ENCODE measurements around the gene TUBE1. TPM values are rescaled to one million over a fixed set of nuclear protein-coding genes. Genes with fewer than 3 reads are reported as not detected.

Gene TUBE1
- total RNA-seq, 1 experiment from 2014 or later, result 42.5 TPM

DNA sequence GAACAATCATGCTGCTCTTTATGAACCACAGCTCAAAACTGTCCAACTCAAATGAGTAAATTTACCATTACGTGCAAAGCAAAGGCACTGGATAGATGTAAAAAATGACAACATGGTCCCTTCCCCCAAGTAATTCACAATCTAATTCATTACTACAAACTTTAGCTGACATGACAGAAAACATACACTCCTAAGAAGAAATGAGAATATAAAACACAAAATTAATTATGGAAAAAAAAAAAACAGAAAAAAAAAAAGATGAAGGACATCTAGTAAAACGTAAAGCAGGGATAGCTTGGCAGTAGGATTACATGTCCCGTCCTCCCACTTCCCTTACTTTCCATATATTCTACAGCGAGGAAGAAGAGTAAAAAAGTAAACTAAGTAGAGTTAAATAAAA lies 5.7 kb downstream of the TUBE1 start:
- no peak overlapping the region for H3K27ac ChIP-seq (ENCODE audit: low read depth, low read length)
- peaks cover 2 to 4% of the 10 kb centered on the region in 2 experiments; a peak in 2 of 4 replicates for H3K4me1 ChIP-seq (ENCODE audit: control insufficient read depth in 1 of 2, insufficient read depth in 2 of 2, low read length in 2 of 2)
- no TSS peak for BruUV-seq (replicated peaks)
- ChIA-PET CTCF (interaction anchor here (1.3 kb wide), 1 partner anchor 81 kb away, joined by 3 read pairs; no protein-coding TSS in a partner anchor), RAD21 (ENCODE audit: low non-redundant PET in 1 of 2, low total read pairs in 2 of 2, uncharacterized antibody in 2 of 2, unreplicated experiment in 2 of 2) (no interaction called here), POLR2A (no interaction called here)
- H3K4me2 ChIP-seq (ENCODE audit: low read length), result no peak overlapping the region
- no peaks in the 10 kb centered on the region for H4K20me1 ChIP-seq (ENCODE audit: insufficient read depth)
- TF ChIP-seq SRF (IDR thresholded peaks at IDR 0.05; ENCODE audit: low read depth) (no peak), POLR2AphosphoS5 (IDR thresholded peaks at IDR 0.05; ENCODE audit: low read depth, low read length) (no peak), EZH2 (IDR thresholded peaks at IDR 0.05) (no peak), EZH2phosphoT487 (IDR thresholded peaks at IDR 0.05; ENCODE audit: borderline replicate concordance) (no peak), CEBPB (IDR thresholded peaks at IDR 0.05; ENCODE audit: low read depth) (no peak), FOSL1 (IDR thresholded peaks at IDR 0.05; ENCODE audit: low read depth) (no peak), EGR1 (IDR thresholded peaks at IDR 0.05; ENCODE audit: low read depth) (no peak)
- TF ChIP-seq, protein P1, sequence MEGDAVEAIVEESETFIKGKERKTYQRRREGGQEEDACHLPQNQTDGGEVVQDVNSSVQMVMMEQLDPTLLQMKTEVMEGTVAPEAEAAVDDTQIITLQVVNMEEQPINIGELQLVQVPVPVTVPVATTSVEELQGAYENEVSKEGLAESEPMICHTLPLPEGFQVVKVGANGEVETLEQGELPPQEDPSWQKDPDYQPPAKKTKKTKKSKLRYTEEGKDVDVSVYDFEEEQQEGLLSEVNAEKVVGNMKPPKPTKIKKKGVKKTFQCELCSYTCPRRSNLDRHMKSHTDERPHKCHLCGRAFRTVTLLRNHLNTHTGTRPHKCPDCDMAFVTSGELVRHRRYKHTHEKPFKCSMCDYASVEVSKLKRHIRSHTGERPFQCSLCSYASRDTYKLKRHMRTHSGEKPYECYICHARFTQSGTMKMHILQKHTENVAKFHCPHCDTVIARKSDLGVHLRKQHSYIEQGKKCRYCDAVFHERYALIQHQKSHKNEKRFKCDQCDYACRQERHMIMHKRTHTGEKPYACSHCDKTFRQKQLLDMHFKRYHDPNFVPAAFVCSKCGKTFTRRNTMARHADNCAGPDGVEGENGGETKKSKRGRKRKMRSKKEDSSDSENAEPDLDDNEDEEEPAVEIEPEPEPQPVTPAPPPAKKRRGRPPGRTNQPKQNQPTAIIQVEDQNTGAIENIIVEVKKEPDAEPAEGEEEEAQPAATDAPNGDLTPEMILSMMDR (IDR thresholded peaks at IDR 0.05 in 2 of 3, conservative IDR thresholded peaks at IDR 0.05 in 1 of 3; ENCODE audit: borderline replicate concordance in 1 of 3, insufficient read depth in 1 of 3, low read depth in 2 of 3, low read length in 2 of 3), result no peak
- TF ChIP-seq, protein P2, sequence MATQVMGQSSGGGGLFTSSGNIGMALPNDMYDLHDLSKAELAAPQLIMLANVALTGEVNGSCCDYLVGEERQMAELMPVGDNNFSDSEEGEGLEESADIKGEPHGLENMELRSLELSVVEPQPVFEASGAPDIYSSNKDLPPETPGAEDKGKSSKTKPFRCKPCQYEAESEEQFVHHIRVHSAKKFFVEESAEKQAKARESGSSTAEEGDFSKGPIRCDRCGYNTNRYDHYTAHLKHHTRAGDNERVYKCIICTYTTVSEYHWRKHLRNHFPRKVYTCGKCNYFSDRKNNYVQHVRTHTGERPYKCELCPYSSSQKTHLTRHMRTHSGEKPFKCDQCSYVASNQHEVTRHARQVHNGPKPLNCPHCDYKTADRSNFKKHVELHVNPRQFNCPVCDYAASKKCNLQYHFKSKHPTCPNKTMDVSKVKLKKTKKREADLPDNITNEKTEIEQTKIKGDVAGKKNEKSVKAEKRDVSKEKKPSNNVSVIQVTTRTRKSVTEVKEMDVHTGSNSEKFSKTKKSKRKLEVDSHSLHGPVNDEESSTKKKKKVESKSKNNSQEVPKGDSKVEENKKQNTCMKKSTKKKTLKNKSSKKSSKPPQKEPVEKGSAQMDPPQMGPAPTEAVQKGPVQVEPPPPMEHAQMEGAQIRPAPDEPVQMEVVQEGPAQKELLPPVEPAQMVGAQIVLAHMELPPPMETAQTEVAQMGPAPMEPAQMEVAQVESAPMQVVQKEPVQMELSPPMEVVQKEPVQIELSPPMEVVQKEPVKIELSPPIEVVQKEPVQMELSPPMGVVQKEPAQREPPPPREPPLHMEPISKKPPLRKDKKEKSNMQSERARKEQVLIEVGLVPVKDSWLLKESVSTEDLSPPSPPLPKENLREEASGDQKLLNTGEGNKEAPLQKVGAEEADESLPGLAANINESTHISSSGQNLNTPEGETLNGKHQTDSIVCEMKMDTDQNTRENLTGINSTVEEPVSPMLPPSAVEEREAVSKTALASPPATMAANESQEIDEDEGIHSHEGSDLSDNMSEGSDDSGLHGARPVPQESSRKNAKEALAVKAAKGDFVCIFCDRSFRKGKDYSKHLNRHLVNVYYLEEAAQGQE (IDR thresholded peaks at IDR 0.05; ENCODE audit: low read depth), result no peak
- TF ChIP-seq, protein P3, sequence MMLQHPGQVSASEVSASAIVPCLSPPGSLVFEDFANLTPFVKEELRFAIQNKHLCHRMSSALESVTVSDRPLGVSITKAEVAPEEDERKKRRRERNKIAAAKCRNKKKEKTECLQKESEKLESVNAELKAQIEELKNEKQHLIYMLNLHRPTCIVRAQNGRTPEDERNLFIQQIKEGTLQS (IDR thresholded peaks at IDR 0.05), result no peak
- intact Hi-C loops (cut with micrococcal nuclease), result no loop called here
- no peaks in the 10 kb centered on the region; the same call in none of the 2 replicates for H3K79me2 ChIP-seq (ENCODE audit: insufficient read depth, low read length)
- H3K9ac ChIP-seq (ENCODE audit: low read length), result no peak overlapping the region
- H3K27me3 ChIP-seq (ENCODE audit: insufficient read depth, low read length), result no peaks in the 10 kb centered on the region
- ATAC-seq (no peak), DNase-seq (ENCODE audit: low read depth, low spot score) (no peak)
- peaks cover 9% of the 10 kb centered on the region in 2 experiments; a peak in 2 of 4 replicates for H3K36me3 ChIP-seq (ENCODE audit: control insufficient read depth in 1 of 2, insufficient read depth in 2 of 2, low read length in 2 of 2)
- H3K4me3 ChIP-seq (replicated peaks in 1 of 2; ENCODE audit: low read depth in 1 of 2, low read length in 2 of 2), result no peak overlapping the region
- H3K9me3 ChIP-seq (ENCODE audit: control insufficient read depth in 1 of 2, insufficient read depth in 1 of 2, low read depth in 1 of 2, low read length in 2 of 2), result no peaks in the 10 kb centered on the region
- no peak overlapping the region for H2AFZ ChIP-seq (ENCODE audit: low read depth, low read length, poor library complexity, severe bottlenecking)
- H3K9me2 ChIP-seq (ENCODE audit: insufficient read depth), result no peaks in the 10 kb centered on the region

Data from HCT116 (cell line).